ENCODE measurements around the gene SHF.

- TF ChIP-seq USF2 (IDR thresholded peaks at IDR 0.05; ENCODE audit: low read length): no peak
- no peak for TF ChIP-seq CHD2 (IDR thresholded peaks at IDR 0.05; ENCODE audit: low read length)
- TF ChIP-seq CTCF (IDR thresholded peaks at IDR 0.05; ENCODE audit: control extremely low read depth in 1 of 3, insufficient read depth in 1 of 3, low read depth in 1 of 3, low read length in 3 of 3): no peak
- no peak for TF ChIP-seq YY1 (IDR thresholded peaks at IDR 0.05; ENCODE audit: low read depth, low read length)
- TF ChIP-seq CREB1 (IDR thresholded peaks at IDR 0.05): no peak
- TF ChIP-seq TEAD4 (IDR thresholded peaks at IDR 0.05; ENCODE audit: low read depth, low read length): no peak
- TF ChIP-seq EZH2 (IDR thresholded peaks at IDR 0.05; ENCODE audit: low read depth, low read length, severe bottlenecking): no peak
- no peak for TF ChIP-seq SRF (IDR thresholded peaks at IDR 0.05; ENCODE audit: low read depth, low read length)
- TF ChIP-seq RAD21 (IDR thresholded peaks at IDR 0.05 in 1 of 2, conservative IDR thresholded peaks at IDR 0.05 in 1 of 2; ENCODE audit: low read depth in 2 of 2, low read length in 2 of 2): no peak
- TF ChIP-seq POLR2AphosphoS5 (IDR thresholded peaks at IDR 0.05; ENCODE audit: low read depth, low read length): no peak
Measured at GRCh38 chr15:45148076-45149059, 39.4 kb downstream of the SHF start.
